Endodermal cell (in vitro differentiated cells): Measurements from ENCODE around the gene FAM89B. TPM values are rescaled to one million over a fixed set of nuclear protein-coding genes. Genes with fewer than 3 reads are reported as not detected.

Experiments
- DNase-seq: peaks from one replicate; pipeline ENCODE4 v3.0.0-alpha.2; 2017
- H3K27ac ChIP-seq: 2 replicates; pipeline ENCODE4 v1.5.1; 2013; ENCODE audit warnings: mild to moderate bottlenecking, low read depth, low read length, moderate library complexity
- H3K27me3 ChIP-seq: 2 replicates; pipeline ENCODE4 v1.6.1; 2013; ENCODE audit warnings: mild to moderate bottlenecking, low read length, moderate library complexity; ENCODE audit not compliant: insufficient read depth, control insufficient read depth, poor library complexity, severe bottlenecking
- H3K36me3 ChIP-seq: 2 replicates; pipeline ENCODE4 v1.7.0; 2013; ENCODE audit warnings: mild to moderate bottlenecking, low read length, moderate library complexity; ENCODE audit not compliant: control insufficient read depth, insufficient read depth
- H3K4me1 ChIP-seq: one replicate; pipeline ENCODE4 v1.7.0; 2013; ENCODE audit warnings: low read length; ENCODE audit not compliant: control insufficient read depth, insufficient read depth
- H3K4me3 ChIP-seq: 2 replicates; pipeline ENCODE4 v1.5.1; 2013; ENCODE audit warnings: mild to moderate bottlenecking, low read length, moderate library complexity
- H3K9ac ChIP-seq: 2 replicates; pipeline ENCODE4 v1.6.1; 2013; ENCODE audit warnings: mild to moderate bottlenecking, low read length, moderate library complexity; ENCODE audit not compliant: poor library complexity, severe bottlenecking; ENCODE audit errors: extremely low read depth
- H3K9me3 ChIP-seq: 2 replicates; pipeline ENCODE4 v1.6.1; 2013; ENCODE audit warnings: mild to moderate bottlenecking, low read length, moderate library complexity; ENCODE audit not compliant: control insufficient read depth
- H3K27ac Mint-ChIP-seq: 2 replicates; pipeline ENCODE4 v1.8.0; 2020; ENCODE audit warnings: mixed read lengths
- H3K27me3 Mint-ChIP-seq: 2 replicates; pipeline ENCODE4 v1.8.0; 2021; ENCODE audit warnings: mild to moderate bottlenecking, mixed read lengths; ENCODE audit not compliant: insufficient read depth
- H3K36me3 Mint-ChIP-seq: 2 replicates; pipeline ENCODE4 v1.8.0; 2020; ENCODE audit warnings: low read depth, mixed read lengths
- H3K4me1 Mint-ChIP-seq: 2 replicates; pipeline ENCODE4 v1.8.0; 2020; ENCODE audit warnings: mixed read lengths
- H3K4me3 Mint-ChIP-seq: 2 replicates; pipeline ENCODE4 v1.8.0; 2020; ENCODE audit warnings: mild to moderate bottlenecking, moderate library complexity, mixed read lengths
- H3K9me3 Mint-ChIP-seq: 2 replicates; pipeline ENCODE4 v1.8.0; 2020; ENCODE audit warnings: mild to moderate bottlenecking, mixed read lengths
- CTCF ChIP-seq: fragments of 200-600 bp; sonication (generic); conservative IDR thresholded peaks from 2 replicates; pipeline ENCODE4 v1.5.0; 2021; ENCODE audit warnings: antibody characterized with exemption, mild to moderate bottlenecking
- WGBS, 2 experiments: methylation state at CpG; one replicate each; pipeline versions ENCODE4 v1.1.5 to v1.1.7; 2013; ENCODE audit warnings: missing lambda C conversion rate in 2 of 2, mixed read lengths in 1 of 2; ENCODE audit not compliant: insufficient coverage in 1 of 2, insufficient read length in 1 of 2; 5-methylcytosine and 5-hydroxymethylcytosine counted together
- total RNA-seq, 2 donors: library from RNA; stranded (reverse); fragmentation: NEBNext Ultra II Directional in 1 of 2; extraction: Animal tissue kit (Norgen Biotek cat#: 25700) in 1 of 2; gene quantifications; 2 replicates in 1 of 2; 3 replicates in 1 of 2; pipeline ENCODE4 v1.2.1, GENCODE V29; 2021

FAM89B gene
- total RNA-seq, 2 donors from 2014 or later = 23.3 to 24.9 TPM

- no peak overlapping the region for H3K4me3 ChIP-seq
- no peaks in the 10 kb centered on the region for H3K4me1 ChIP-seq
- Mint-ChIP-seq H3K4me3 (no peak overlapping the region), H3K36me3 (peaks cover 41% of the 10 kb centered on the region), H3K9me3 (no peaks in the 10 kb centered on the region), H3K27ac (peak overlapping the region; percentile 61), H3K4me1 (no peaks in the 10 kb centered on the region), H3K27me3 (peaks cover 34% of the 10 kb centered on the region)
- no peak overlapping the region for H3K9ac ChIP-seq
- no peaks in the 10 kb centered on the region for H3K9me3 ChIP-seq
- WGBS, 2 experiments = 94 to 100% methylated on average over 7 to 12 of the region's 12 CpGs
- no peak for DNase-seq
- no peak overlapping the region for H3K27ac ChIP-seq
- peaks cover 41% of the 10 kb centered on the region for H3K27me3 ChIP-seq
- peaks cover 35% of the 10 kb centered on the region for H3K36me3 ChIP-seq
- TF ChIP-seq CTCF = no peak
Measured at GRCh38 chr11:65536412-65537295, 35.7 kb upstream of the FAM89B start.

DNA sequence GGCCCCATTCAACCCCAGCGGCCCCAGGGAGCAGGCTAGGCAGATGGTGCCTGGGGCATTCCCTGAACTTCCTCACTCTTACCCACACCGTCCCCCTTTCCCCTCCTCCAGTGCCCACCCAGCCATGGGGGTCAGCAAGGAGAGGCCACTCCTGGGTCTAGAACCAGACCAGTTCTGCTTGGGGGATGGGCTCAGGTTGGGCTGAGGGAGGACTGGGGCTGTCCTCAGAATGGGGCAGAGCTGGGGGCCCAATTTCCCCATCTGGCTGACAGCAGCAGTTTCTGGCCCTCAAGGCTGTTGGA, 35.1 kb upstream of the FAM89B start:
- Mint-ChIP-seq H3K27me3 (peaks cover 38% of the 10 kb centered on the region), H3K27ac (no peak overlapping the region), H3K36me3 (peaks cover 38% of the 10 kb centered on the region), H3K9me3 (no peaks in the 10 kb centered on the region), H3K4me1 (no peaks in the 10 kb centered on the region), H3K4me3 (no peak overlapping the region)
- Histone ChIP-seq H3K9ac (no peak overlapping the region), H3K27ac (no peak overlapping the region), H3K27me3 (peaks cover 46% of the 10 kb centered on the region), H3K9me3 (no peaks in the 10 kb centered on the region), H3K36me3 (peaks cover 32% of the 10 kb centered on the region), H3K4me3 (no peak overlapping the region), H3K4me1 (no peaks in the 10 kb centered on the region)
- WGBS, 2 experiments = 89 to 100% methylated on average over 1 to 2 of the region's 2 CpGs
- TF ChIP-seq CTCF = no peak
- DNase-seq = no peak

DNA sequence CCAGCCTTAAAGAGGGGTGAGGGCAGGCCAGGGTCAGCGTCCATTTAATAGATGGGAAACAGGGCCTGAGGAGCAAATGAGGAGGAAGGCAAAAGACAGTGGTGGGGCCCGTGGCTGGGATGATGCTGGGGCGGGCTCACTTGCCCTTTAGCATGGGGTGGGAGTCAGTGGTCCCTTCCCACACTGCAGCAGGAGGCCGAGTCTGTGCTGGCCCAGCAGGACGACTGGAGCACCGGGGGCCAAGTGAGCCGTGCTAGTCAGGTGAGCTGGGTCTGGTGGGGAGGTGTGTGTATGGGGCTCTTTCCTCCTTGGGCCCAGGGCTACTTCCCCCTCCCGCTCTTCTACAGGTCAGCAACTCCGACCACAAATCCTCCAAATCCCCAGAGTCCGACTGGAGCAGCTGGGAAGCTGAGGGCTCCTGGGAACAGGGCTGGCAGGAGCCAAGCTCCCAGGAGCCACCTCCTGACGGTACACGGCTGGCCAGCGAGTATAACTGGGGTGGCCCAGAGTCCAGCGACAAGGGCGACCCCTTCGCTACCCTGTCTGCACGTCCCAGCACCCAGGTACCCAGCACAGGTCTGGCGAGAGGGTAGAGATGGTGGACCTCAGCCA, 34.6 kb upstream of the FAM89B start:
- Mint-ChIP-seq H3K27me3 (peaks cover 42% of the 10 kb centered on the region), H3K4me1 (no peaks in the 10 kb centered on the region), H3K36me3 (peaks cover 35% of the 10 kb centered on the region), H3K4me3 (no peak overlapping the region), H3K27ac (no peak overlapping the region), H3K9me3 (no peaks in the 10 kb centered on the region)
- Histone ChIP-seq H3K9ac (no peak overlapping the region), H3K27me3 (peaks cover 46% of the 10 kb centered on the region), H3K4me3 (no peak overlapping the region), H3K36me3 (peaks cover 27% of the 10 kb centered on the region), H3K27ac (no peak overlapping the region), H3K4me1 (no peaks in the 10 kb centered on the region), H3K9me3 (no peaks in the 10 kb centered on the region)
- 95 to 98% methylated on average over 6 to 16 of the region's 18 CpGs for WGBS, 2 experiments
- TF ChIP-seq CTCF = no peak
- DNase-seq = no peak
